Right kidney (tissue), 1 donor: ENCODE data around the gene CARMIL1.

Source experiments
- DNase-seq: peaks from one replicate; pipeline ENCODE4 v3.0.0-alpha.2; 2016

Gene CARMIL1

GRCh38 chr6:25309886-25310285 is 30.7 kb downstream of the CARMIL1 start:
- DNase-seq = no peak

GRCh38 chr6:25311331-25311840 is 32.2 kb downstream of the CARMIL1 start:
- DNase-seq = no peak

GRCh38 chr6:25312034-25312620 is 33.0 kb downstream of the CARMIL1 start:
- no peak for DNase-seq

- no peak for DNase-seq
Observed at GRCh38 chr6:25312703-25313102, 33.5 kb downstream of the CARMIL1 start.

- DNase-seq = no peak
Observed at GRCh38 chr6:25314509-25315175, 35.5 kb downstream of the CARMIL1 start.

GRCh38 chr6:25315194-25316177 is 36.3 kb downstream of the CARMIL1 start:
- DNase-seq = no peak

DNA sequence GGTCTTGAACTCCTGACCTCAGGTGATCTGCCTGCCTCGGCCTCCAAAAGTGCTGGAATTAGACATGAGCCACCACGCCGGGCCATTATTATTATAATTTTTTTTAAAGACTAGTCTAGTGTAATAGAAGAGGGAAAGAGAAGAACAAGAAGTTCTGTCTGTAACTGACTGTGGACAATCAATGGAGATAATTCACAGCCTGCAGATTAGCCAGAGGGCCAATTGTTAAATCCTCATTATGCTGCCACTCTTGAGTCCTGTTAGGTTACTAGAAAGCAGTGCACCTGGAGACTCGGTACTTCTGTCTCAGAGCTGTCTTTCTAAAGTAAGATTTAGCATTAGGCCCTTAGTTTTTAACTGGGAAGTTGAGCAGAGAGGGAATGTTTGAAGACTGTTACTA is 37.5 kb downstream of the CARMIL1 start:
- DNase-seq = no peak

GRCh38 chr6:25318589-25318988 is 39.4 kb downstream of the CARMIL1 start:
- no peak for DNase-seq

GRCh38 chr6:25320459-25320858 is 41.3 kb downstream of the CARMIL1 start:
- no peak for DNase-seq

DNA sequence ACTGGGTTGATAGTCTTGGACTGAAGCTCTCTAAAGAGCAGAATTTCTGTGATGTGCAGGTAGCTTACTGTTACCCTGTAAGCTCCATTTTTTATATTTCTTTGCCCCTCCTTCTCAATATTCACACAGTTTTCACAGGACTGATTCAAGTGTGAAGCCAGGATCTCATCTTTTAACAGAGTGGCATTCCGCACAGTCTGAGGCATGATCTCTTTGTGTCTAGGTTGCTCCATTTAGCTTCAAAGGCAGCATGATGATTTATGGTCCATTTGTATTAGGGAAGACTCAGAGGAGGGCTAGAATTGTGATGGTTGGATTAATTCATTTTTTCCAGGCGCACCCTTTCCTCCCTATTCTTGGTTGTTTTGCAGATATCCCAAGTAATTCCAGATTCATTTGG is 43.5 kb downstream of the CARMIL1 start:
- no peak for DNase-seq

DNA sequence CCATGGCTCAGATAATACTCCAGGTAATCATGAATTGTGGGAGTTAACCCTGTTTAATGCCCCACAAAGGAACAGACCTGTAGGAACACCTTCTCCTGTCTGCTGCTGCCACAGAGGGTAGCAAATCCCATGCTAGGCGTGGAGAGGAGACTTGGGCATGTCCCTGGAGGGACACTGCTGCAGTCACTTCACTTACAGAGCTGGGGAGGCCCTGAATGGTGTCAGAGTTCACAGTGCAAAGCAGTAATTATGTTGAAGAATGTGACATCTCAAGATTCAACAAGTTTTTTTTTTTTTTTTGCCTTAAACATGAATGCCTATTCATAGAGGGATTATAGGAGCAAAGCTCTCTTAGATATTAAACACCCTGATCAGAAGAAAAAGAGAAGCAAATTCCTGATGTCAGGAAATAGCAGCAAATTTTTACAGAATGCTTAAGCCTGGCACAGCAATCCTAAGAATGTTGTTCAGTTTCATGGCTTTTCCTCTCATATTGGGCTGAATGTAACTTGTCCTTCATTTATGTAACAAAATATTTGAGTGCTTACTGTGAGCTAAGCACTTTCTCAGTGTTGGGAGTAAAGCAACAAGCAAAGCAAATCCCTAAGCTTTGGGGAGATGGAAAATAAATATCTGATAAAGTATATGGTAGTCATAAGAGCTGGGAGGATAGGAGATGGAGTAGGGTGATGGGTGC is 45.0 kb downstream of the CARMIL1 start:
- DNase-seq = no peak

DNA sequence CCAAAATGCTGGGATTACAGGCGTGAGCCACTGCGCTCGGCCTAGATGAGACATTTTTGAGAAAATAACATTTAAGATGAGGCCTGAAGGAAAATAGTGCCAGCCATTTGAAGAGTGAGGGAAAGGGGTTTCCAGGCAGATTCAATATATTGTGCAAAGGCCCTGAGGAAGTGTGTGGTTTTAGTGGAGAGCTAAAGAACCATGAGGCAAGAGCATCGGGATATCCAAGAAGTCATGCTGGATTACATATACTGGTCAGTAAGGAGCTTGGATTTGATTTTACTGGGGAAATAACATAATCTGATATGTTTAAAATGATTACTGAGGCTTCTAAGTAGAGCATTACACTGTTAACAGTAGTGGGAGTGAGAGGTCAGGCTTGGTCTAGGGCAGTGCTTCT is 47.0 kb downstream of the CARMIL1 start:
- DNase-seq = no peak

GRCh38 chr6:25326960-25327359 is 47.8 kb downstream of the CARMIL1 start:
- DNase-seq = no peak

DNA sequence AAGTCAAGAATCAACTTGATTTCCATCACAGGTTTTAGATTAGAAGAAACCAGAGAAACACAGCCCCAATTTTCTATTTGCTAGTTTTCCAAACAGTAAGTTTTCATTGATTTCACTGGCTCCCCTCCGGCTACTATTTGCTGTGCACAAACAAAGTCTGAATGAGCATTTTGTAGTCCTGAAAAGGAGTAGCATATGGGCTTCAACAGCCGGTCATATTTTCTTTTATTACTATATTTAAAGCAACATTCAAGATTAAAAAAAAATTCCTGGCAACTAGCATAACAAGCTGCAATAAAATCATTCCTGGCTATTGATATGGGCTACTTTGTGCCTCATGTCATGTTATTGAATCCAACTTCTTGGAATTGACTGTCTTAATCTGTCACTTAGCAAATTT is 48.3 kb downstream of the CARMIL1 start:
- DNase-seq = no peak

GRCh38 chr6:25329161-25329817 is 50.1 kb downstream of the CARMIL1 start:
- no peak for DNase-seq

- no peak for DNase-seq
Observed at GRCh38 chr6:25329982-25330381, 50.8 kb downstream of the CARMIL1 start.

DNA sequence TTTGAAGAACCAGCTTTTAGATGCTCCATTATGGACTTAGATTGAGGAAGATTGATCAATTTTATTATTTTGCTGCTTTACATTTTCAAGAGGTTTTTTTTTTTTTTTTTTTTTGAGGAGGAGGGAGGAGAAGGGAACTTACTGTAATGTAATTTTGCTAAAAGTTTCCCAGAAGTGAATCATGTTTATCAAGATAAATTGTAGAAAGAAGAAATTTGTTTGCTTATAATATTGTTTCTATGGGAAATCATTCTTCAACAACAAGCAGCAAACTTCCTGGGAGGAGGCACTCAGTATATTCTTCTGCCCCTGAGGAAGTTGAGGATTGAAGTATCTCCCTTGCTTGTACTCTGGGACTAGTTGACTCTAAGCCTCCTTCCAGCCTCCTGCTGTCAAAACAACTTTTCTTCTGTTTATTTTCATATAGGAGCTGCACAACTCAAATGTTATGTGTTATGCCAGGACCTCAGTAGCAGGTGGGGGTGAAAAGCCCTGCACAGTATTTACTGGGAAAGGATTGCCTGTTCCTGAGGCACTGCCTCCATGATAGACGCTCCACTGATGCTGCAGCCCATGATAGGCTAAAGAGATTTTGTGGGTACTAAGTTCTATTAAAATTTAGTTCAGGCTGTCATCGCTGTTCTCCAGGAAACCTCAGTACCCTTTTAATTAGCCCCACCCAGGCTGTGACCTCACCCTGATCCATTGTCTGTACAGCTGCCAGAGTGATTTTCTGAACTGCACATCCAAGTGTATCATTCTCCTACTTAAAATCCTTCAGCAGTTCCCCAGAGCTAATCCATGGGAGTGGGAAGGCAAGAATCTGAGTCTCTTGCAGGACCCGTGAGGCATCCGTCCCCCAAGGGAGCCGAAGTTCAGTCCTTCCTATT is 51.9 kb downstream of the CARMIL1 start:
- no peak for DNase-seq

DNA sequence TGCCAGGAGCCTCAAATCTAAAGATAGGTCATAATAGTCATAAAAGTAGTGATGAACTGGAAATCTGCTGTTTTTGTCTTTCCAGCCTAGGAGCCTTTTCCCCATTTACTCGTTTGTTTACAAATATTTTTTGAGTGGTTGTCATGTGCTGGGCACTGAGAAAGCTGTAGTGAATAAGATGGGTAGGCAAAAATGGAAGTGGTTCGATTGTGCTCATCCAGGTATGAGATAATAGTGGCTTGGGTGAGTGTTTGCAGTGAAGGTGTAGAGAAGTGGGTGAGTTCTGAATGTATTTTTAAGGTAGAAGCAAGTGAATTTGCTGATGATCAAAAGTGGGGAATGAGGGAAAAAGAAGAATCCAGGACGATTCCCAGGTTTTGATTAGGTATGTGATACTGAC is 53.0 kb downstream of the CARMIL1 start:
- no peak for DNase-seq

GRCh38 chr6:25332655-25333071 is 53.5 kb downstream of the CARMIL1 start:
- DNase-seq = no peak

DNA sequence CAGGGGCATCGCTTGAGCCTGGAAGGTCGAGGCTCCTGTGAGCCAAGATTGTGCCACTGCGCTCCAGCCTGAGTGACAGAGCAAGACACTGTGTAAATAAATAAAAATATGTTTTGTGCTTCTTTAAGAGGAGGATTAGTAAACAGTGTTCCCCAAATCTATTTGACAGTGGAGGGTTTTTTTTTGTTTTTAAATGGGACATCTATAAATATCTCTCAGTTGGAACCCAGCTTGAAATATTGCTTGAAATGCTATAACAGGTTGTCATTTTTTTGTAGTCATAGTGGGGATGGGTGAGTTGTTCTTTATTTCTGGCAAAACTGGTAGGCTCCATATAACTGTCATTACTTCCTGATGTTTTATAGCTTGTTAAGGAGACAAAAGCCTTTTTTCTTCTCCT is 54.3 kb downstream of the CARMIL1 start:
- no peak for DNase-seq

- no peak for DNase-seq
Observed at GRCh38 chr6:25334793-25335192, 55.6 kb downstream of the CARMIL1 start.
